ENCODE measurements around the gene MAP2K1. TPM values are rescaled to one million over a fixed set of nuclear protein-coding genes. Genes with fewer than 3 reads are reported as not detected.
A peak's percentile ranks its signal among the peaks of the same experiment; 100 is the strongest.
"Not testable (repeated sequence)": the region's sequence is repeated elsewhere in the genome, so short reads cannot be mapped to it uniquely, and the experiment has no call there.

The MAP2K1 gene
- total and polyA plus RNA-seq, 9 of the 15 experiments (the other 6 are each of a cell fraction or from before 2014, with no cell fraction given) = 7.5 to 58.3 (median 30.0) TPM

DNA sequence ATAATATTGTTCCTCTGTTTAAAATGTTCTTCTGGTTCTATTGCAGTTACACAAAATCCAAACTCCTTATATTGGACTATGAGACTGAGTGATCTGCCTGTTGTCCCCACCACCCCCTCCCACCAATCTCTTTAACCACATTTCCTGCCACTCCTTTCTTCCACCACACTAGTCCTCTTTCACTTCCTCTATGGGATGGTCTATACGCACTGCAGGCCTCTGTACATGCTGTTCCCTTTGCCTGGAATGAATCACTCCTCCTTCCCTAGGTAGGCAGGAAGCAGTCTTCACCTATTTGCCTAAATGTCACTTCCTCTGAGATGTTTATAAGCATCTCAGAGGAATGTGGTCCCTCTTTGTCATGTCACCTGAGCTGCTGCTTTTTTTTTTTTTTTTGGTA is 4.0 kb downstream of the MAP2K1 start (continued):
- TF ChIP-seq, protein P1, sequence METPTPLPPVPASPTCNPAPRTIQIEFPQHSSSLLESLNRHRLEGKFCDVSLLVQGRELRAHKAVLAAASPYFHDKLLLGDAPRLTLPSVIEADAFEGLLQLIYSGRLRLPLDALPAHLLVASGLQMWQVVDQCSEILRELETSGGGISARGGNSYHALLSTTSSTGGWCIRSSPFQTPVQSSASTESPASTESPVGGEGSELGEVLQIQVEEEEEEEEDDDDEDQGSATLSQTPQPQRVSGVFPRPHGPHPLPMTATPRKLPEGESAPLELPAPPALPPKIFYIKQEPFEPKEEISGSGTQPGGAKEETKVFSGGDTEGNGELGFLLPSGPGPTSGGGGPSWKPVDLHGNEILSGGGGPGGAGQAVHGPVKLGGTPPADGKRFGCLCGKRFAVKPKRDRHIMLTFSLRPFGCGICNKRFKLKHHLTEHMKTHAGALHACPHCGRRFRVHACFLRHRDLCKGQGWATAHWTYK (CRISPR knock-in tag; IDR thresholded peaks at IDR 0.05) = peak; percentile 85

DNA sequence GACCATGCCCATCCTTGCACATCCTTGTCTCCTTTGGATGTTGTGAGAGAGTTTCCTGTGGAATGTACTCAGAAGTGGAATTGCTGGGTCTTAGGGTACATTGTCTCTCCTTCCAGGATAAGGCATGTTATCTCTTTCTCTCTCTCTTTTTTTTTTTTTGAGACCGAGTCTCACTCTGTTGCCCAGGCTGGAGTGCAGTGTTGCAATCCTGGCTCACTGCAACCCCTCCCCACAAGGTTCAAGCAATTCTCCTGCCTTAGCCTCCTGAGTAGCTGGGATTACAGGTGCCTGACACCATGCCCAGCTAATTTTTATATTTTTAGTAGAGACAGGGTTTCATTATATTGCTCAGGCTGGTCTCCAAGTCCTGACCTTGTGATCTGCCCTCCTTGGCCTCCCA is 6.3 kb downstream of the MAP2K1 start:
- intact Hi-C loops (cut with micrococcal nuclease); H3K4me3 ChIP-seq; BruUV-seq (replicated peaks); H3K27ac ChIP-seq (ENCODE audit: extremely low read depth, low read depth, low read length); POLR2A ChIA-PET; H3K4me2 ChIP-seq (ENCODE audit: insufficient read depth, low read length); ATAC-seq; DNase-seq (ENCODE audit: extremely low read depth in 1 of 4, low spot score in 3 of 4); H3K9ac ChIP-seq (ENCODE audit: insufficient read depth in 1 of 2, low read depth in 2 of 2, low read length in 2 of 2); FAIRE-seq; in situ Hi-C loops (cut with MboI); H3K9me1 ChIP-seq (ENCODE audit: control insufficient read depth, insufficient read depth, low read length); H2AFZ ChIP-seq (ENCODE audit: low read depth, low read length); H3K9me3 ChIP-seq (replicated peaks; ENCODE audit: control insufficient read depth, insufficient read depth, low read depth, low read length); H3K27me3 ChIP-seq (ENCODE audit: control insufficient read depth in 2 of 2, insufficient read depth in 2 of 2, low read length in 2 of 2): not testable (repeated sequence)
- Histone ChIP-seq H4K20me1 (replicated peaks; ENCODE audit: control insufficient read depth, insufficient read depth, low read length) (peaks cover 11% of the 10 kb centered on the region), H3K36me3 (ENCODE audit: control insufficient read depth, insufficient read depth, low read length) (peaks cover 60% of the 10 kb centered on the region; the same call in 2 of the 3 replicates), H3K79me2 (ENCODE audit: control insufficient read depth, insufficient read depth, low read length) (peaks cover 91% of the 10 kb centered on the region), H3K4me1 (replicated peaks in 1 of 2; ENCODE audit: control insufficient read depth in 2 of 2, insufficient read depth in 2 of 2, low read length in 2 of 2) (peaks cover 12 to 27% of the 10 kb centered on the region in 2 experiments; a peak in 3 of 5 replicates)
- peak; percentile 59 for TF ChIP-seq CEBPB (tag; IDR thresholded peaks at IDR 0.05)
- CTCF ChIA-PET (ENCODE audit: low intra/inter-chr PET ratio) = interaction anchor here (0.6 kb wide), 1 partner anchor 62 kb away, joined by 3 read pairs; no protein-coding TSS in a partner anchor
- WGBS (ENCODE audit: insufficient coverage, low coverage, missing lambda C conversion rate) = no CpG with 5 or more reads among the region's 1 CpG

DNA sequence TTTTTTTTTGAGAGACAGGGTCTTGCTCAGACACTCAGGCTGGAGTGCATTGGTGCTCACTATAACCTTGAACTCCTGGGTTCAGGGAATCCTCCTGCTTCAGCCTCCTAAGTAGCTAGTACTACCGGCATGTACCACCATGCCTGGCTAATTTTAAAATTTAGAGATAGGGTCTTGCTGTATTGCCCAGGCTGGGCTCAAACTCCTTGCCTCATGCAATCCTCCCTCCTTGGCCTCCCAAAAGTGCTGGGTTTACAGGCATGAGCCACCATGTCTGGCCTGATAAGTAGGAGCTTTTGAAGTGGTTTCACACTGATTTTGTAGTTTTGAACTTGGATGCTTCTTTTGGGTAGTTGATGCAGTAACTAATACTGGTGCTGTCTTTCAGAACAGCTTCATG is 7.8 kb downstream of the MAP2K1 start:
- H3K9me3 ChIP-seq (replicated peaks; ENCODE audit: control insufficient read depth, insufficient read depth, low read depth, low read length) = no peaks in the 10 kb centered on the region
- H3K9ac ChIP-seq (ENCODE audit: insufficient read depth in 1 of 2, low read depth in 2 of 2, low read length in 2 of 2) = no peak overlapping the region; a peak in 1 of 4 replicates
- H3K9me1 ChIP-seq (ENCODE audit: control insufficient read depth, insufficient read depth, low read length) = no peaks in the 10 kb centered on the region
- no peak overlapping the region for H2AFZ ChIP-seq (ENCODE audit: low read depth, low read length)
- no peak overlapping the region for H3K27ac ChIP-seq (ENCODE audit: extremely low read depth, low read depth, low read length)
- FAIRE-seq = no peak
- POLR2A ChIA-PET = no interaction called here
- DNase-seq (ENCODE audit: extremely low read depth in 1 of 4, low spot score in 3 of 4) = no peak
- peaks cover 5 to 20% of the 10 kb centered on the region in 2 experiments; a peak in 3 of 5 replicates for H3K4me1 ChIP-seq (replicated peaks in 1 of 2; ENCODE audit: control insufficient read depth in 2 of 2, insufficient read depth in 2 of 2, low read length in 2 of 2)
- H3K27me3 ChIP-seq (ENCODE audit: control insufficient read depth in 2 of 2, insufficient read depth in 2 of 2, low read length in 2 of 2) = no peaks in the 10 kb centered on the region
- WGBS (ENCODE audit: insufficient coverage, low coverage, missing lambda C conversion rate) = 10% methylated on average over 1 of the region's 1 CpG
- peaks cover 11% of the 10 kb centered on the region for H4K20me1 ChIP-seq (replicated peaks; ENCODE audit: control insufficient read depth, insufficient read depth, low read length)
- no peak for ATAC-seq
- H3K79me2 ChIP-seq (ENCODE audit: control insufficient read depth, insufficient read depth, low read length) = peaks cover 89% of the 10 kb centered on the region
- CTCF ChIA-PET (ENCODE audit: low intra/inter-chr PET ratio) = no interaction called here
- BruUV-seq (replicated peaks) = no TSS peak
- H3K4me3 ChIP-seq = no peak overlapping the region
- peaks cover 58% of the 10 kb centered on the region; the same call in 2 of the 3 replicates for H3K36me3 ChIP-seq (ENCODE audit: control insufficient read depth, insufficient read depth, low read length)
- no peak overlapping the region for H3K4me2 ChIP-seq (ENCODE audit: insufficient read depth, low read length)
- intact Hi-C loops (cut with micrococcal nuclease) (no loop called here), in situ Hi-C loops (cut with MboI) (no loop called here)
- TF ChIP-seq, protein P2, sequence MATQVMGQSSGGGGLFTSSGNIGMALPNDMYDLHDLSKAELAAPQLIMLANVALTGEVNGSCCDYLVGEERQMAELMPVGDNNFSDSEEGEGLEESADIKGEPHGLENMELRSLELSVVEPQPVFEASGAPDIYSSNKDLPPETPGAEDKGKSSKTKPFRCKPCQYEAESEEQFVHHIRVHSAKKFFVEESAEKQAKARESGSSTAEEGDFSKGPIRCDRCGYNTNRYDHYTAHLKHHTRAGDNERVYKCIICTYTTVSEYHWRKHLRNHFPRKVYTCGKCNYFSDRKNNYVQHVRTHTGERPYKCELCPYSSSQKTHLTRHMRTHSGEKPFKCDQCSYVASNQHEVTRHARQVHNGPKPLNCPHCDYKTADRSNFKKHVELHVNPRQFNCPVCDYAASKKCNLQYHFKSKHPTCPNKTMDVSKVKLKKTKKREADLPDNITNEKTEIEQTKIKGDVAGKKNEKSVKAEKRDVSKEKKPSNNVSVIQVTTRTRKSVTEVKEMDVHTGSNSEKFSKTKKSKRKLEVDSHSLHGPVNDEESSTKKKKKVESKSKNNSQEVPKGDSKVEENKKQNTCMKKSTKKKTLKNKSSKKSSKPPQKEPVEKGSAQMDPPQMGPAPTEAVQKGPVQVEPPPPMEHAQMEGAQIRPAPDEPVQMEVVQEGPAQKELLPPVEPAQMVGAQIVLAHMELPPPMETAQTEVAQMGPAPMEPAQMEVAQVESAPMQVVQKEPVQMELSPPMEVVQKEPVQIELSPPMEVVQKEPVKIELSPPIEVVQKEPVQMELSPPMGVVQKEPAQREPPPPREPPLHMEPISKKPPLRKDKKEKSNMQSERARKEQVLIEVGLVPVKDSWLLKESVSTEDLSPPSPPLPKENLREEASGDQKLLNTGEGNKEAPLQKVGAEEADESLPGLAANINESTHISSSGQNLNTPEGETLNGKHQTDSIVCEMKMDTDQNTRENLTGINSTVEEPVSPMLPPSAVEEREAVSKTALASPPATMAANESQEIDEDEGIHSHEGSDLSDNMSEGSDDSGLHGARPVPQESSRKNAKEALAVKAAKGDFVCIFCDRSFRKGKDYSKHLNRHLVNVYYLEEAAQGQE (IDR thresholded peaks at IDR 0.05; ENCODE audit: borderline replicate concordance) = no peak
- TF ChIP-seq, protein P2 (CRISPR knock-in tag; IDR thresholded peaks at IDR 0.05; ENCODE audit: low read depth) = no peak
